Coronary artery (tissue), 2 donors: ENCODE measurements around the gene CELF5.

Source experiments
- DNase-seq: peaks from one replicate; pipeline ENCODE4 v3.0.0-alpha.2; 2017; ENCODE audit warnings: low spot score
- H3K27ac ChIP-seq, 2 donors: fragments of 200-600 bp; sonication (generic); one replicate each; pipeline ENCODE4 v1.5.1; 2016 to 2019
- H3K4me3 ChIP-seq: fragments of 200-600 bp; sonication (generic); 2 replicates; pipeline ENCODE4 v1.5.1; 2016; ENCODE audit warnings: mild to moderate bottlenecking, moderate library complexity
- CTCF ChIP-seq: fragments of 200-600 bp; sonication (generic); IDR thresholded peaks from one replicate; pipeline ENCODE4 v1.5.1; 2019; ENCODE audit warnings: antibody characterized with exemption

Gene CELF5

GRCh38 chr19:3272401-3272931, 48.0 kb downstream of the CELF5 start:
- no peak overlapping the region for H3K27ac ChIP-seq
- no peak overlapping the region for H3K4me3 ChIP-seq
- TF ChIP-seq CTCF: no peak
- no peak for DNase-seq

- TF ChIP-seq CTCF: no peak
- Histone ChIP-seq H3K4me3 (no peak overlapping the region), H3K27ac (no peak overlapping the region)
- no peak for DNase-seq
These were observed 48.5 kb downstream of the CELF5 start for GRCh38 chr19:3272952-3273351.

GRCh38 chr19:3274245-3274941, 49.9 kb downstream of the CELF5 start:
- TF ChIP-seq CTCF: no peak
- DNase-seq: no peak

GRCh38 chr19:3274942-3275582, 50.6 kb downstream of the CELF5 start:
- DNase-seq: no peak
- Histone ChIP-seq H3K27ac (no peak overlapping the region), H3K4me3 (peak overlapping the region; percentile 54)
- TF ChIP-seq CTCF: no peak

More at GRCh38 chr19:3274245-3274941, 49.9 kb downstream of the CELF5 start:
- Histone ChIP-seq H3K27ac (no peak overlapping the region), H3K4me3 (no peak overlapping the region)

GRCh38 chr19:3275583-3276340, 51.3 kb downstream of the CELF5 start:
- peak overlapping the region; percentile 54 for H3K4me3 ChIP-seq
- H3K27ac ChIP-seq: no peak overlapping the region
- no peak for TF ChIP-seq CTCF
- no peak for DNase-seq

- DNase-seq: no peak
- TF ChIP-seq CTCF: no peak
- Histone ChIP-seq H3K4me3 (no peak overlapping the region), H3K27ac (no peak overlapping the region)
These were observed 51.9 kb downstream of the CELF5 start for GRCh38 chr19:3276341-3276799.
